Subcutaneous adipose tissue (tissue), 4 donors: ENCODE results near the gene PRR14L. TPM values are rescaled to one million over a fixed set of nuclear protein-coding genes. Genes with fewer than 3 reads are reported as not detected.

Experiments
- total RNA-seq, 4 donors: library from RNA; depleted of rRNA; stranded (reverse); fragments of >200 nt; gene quantifications; one replicate each; pipeline ENCODE4 v1.1.0, GENCODE V29; 2016
- TF ChIP-seq, protein P1 (sequence below): fragments of 450-650 bp; IDR thresholded peaks from one replicate; pipeline ENCODE4 v1.5.1; 2016; ENCODE audit warnings: low read depth, mild to moderate bottlenecking, control low read depth, antibody characterized with exemption, moderate library complexity

The PRR14L gene
- total RNA-seq, 4 donors from 2014 or later, result 17.7 to 33.9 (median 27.4) TPM

DNA sequence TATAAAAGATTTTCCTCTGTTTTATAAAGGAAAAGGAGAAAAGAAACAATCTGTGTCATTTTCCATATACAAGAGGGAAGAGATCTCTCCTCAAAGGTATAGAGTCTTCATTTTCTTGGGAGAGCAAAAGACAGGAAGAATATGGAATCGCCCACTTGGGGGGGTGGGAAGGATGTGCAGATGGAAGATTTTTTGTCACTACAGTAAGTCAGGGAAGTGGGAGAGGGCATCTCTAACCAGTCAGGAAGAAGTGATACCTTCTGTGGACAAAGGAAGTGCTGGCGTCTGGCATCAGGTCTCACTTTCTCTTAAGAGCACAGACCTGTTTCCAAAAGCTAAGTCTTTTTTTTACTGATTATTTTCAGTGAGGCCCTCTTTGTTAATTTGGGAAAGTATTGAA is 1.4 kb downstream of the PRR14L start:
- TF ChIP-seq, protein P1, sequence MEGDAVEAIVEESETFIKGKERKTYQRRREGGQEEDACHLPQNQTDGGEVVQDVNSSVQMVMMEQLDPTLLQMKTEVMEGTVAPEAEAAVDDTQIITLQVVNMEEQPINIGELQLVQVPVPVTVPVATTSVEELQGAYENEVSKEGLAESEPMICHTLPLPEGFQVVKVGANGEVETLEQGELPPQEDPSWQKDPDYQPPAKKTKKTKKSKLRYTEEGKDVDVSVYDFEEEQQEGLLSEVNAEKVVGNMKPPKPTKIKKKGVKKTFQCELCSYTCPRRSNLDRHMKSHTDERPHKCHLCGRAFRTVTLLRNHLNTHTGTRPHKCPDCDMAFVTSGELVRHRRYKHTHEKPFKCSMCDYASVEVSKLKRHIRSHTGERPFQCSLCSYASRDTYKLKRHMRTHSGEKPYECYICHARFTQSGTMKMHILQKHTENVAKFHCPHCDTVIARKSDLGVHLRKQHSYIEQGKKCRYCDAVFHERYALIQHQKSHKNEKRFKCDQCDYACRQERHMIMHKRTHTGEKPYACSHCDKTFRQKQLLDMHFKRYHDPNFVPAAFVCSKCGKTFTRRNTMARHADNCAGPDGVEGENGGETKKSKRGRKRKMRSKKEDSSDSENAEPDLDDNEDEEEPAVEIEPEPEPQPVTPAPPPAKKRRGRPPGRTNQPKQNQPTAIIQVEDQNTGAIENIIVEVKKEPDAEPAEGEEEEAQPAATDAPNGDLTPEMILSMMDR, result no peak

DNA sequence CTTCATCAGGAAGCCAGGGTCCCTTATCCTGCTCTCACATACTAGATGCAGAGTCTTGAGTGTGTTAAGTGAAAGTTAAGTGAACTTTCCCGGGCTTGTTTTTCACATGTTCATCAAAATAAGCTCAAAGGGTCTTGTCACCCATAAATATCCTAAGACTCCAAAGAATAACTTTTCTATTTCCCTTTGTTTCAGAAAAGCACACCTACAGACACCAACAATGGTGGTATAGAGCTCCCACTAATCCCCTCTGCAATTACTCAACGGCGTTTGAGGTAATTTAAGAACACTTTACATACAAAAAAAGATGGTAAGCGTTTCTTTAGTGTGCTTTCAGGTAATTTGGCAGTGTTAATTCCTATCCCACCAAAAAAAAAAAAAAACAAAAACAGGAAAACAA is 2.5 kb downstream of the PRR14L start:
- TF ChIP-seq, protein P1, result no peak

DNA sequence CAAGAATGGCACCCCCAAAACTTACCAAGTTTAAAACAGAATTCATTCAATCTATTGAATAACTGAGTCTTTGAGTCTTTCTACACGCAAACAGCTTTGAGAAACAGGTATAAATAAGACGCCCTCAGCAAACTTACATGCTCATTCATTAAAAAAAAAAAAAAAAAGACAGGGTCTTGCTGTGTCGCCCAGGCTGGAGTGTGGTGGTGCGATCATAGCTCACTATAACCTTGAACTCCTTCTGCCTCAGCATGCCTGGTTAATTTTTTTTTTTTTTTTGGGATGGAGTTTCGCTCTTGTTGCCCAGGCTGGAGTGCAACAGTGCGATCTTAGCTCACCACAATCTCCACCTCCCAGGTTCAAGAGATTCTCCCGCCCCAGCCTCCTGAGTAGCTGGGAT is 6.1 kb downstream of the PRR14L start:
- TF ChIP-seq, protein P1, result no peak

DNA sequence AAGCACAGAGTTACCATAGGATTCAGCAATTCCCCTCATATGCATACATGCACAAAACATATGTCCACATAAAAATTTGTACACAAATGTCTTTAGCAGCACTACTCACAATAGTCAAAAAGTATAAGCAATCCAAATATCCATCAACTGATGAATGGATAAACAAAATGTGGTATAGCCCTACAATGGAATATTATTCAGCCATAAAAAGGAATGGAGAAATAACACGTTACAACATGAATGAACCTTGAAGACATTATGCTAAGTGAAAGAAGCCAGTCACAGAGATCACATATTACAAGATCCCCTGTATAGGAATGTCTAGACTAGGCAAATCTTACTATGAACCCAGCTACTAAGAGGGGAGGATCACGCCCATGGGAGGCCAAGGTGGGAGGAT is 7.2 kb downstream of the PRR14L start:
- TF ChIP-seq, protein P1, result no peak

DNA sequence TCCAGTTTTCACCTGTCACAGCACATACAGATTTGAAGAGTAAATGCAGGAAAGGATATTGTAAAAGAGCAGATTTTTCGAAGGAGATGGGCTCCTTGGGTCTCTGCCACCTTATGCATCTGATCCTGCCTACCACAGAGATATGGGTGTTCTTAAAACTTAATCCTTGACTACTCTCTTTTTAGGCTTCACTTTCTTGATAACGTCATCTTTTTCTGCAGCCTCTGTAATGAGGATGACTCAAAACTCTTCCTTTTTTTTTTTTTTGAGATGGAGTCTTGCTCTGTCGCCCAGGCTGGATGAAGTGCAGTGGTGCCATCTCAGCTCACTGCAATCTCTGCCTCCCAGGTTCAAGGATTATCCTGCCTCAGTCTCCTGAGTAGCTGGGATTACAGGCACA is 7.8 kb downstream of the PRR14L start:
- TF ChIP-seq, protein P1, result no peak

DNA sequence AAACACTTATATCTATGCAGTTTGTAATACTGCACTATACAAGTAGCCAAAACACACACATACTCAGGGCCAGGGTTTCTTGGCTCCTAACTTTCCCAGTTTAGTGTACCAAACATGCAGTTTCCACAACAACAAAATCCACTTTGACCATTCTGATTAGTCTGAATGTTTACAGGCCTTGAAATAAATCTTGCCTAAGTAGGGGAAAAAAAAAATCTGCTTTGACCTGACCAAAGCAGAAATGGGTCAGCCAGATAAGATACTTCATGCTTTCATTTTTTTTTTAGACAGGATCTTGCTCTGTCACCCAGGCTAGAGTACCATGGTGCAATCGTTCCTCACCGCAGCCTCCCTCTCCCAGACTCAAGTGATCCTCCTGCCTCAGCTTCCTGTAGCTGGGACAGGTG is 10.1 kb downstream of the PRR14L start:
- TF ChIP-seq, protein P1, result no peak

DNA sequence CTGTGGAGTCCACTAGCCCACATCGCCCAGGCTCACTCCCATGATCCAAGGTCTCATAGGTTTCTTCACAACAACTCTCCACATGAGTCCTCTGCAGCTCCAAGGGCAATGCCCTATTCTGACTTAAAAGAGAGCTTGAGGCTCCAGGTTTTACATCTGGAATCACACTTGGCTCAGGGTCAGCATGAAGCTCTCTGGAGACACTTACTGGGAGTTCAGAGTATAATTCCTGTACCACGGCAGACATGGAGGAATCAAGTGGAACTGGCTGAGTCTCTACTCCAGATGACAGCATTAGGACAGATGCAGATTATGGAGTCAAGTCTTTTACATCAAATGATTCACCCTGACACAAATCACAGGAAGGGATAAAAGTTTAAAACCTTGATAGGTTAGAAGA is 11.4 kb downstream of the PRR14L start:
- TF ChIP-seq, protein P1, result no peak

DNA sequence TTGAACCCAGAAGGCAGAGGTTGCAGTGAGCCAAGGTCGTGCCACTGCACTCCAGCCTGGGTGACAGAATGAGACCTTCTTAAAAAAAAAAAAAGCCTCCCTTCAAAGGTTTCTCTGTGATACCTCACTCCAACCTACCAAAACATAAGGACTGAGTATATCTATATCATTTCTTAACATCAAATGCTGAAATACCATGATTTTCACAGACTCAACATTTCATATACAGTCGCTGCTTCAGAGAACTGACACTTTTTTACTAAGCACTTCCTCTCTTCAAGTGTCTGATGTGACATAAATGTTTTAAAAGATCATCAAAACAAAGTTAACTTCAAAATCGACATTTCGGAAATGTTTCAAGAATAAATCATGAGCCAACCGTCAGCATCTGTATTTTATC is 12.0 kb downstream of the PRR14L start:
- TF ChIP-seq, protein P1, result no peak
